GM18951 (cell line): ENCODE measurements around the gene LRMDA.

ENCODE experiments used
- POLR2A ChIP-seq: IDR thresholded peaks from 4 replicates; pipeline ENCODE4 v1.6.1; 2011; ENCODE audit warnings: mild to moderate bottlenecking; ENCODE audit not compliant: insufficient read length, insufficient read depth; ENCODE audit errors: extremely low read depth
- in situ Hi-C: fragments of 300-500 bp; cut with MboI; formaldehyde crosslinking; loops from one replicate; pipeline ENCODE4 v1.12.0; 2022; ENCODE audit warnings: low sequenced_read_pairs, mixed read lengths, inconsistent platforms; ENCODE audit not compliant: unreplicated experiment

Gene LRMDA

GRCh38 chr10:75793848-75794247 lies 362.4 kb downstream of the LRMDA start:
- TF ChIP-seq POLR2A: no peak
- in situ Hi-C loops: no loop called here

DNA sequence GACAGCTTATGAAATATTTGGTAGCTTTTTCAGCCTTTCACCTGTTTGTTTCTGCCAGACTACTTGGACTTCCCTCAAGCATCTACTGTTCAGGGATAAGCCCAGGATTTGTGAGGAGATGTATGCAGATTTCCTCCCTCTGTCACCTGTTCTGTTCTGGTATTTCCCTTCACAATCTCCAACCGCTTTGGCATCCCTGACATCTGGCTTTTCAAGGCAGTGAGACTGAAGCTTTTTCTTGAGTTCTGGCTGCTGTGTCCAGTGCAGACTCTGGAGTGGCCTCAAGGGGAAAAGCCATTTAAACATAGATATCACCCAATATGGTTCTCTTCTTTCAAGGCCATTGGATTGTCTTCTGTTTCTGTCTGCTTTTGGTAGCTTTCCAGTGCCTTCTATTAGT lies 369.7 kb downstream of the LRMDA start:
- no peak for TF ChIP-seq POLR2A
- in situ Hi-C loops: no loop called here

GRCh38 chr10:75801661-75802060 lies 370.2 kb downstream of the LRMDA start:
- TF ChIP-seq POLR2A: no peak
- in situ Hi-C loops: no loop called here

- in situ Hi-C loops: no loop called here
- no peak for TF ChIP-seq POLR2A
Measured at GRCh38 chr10:75803121-75803520, 371.7 kb downstream of the LRMDA start.

DNA sequence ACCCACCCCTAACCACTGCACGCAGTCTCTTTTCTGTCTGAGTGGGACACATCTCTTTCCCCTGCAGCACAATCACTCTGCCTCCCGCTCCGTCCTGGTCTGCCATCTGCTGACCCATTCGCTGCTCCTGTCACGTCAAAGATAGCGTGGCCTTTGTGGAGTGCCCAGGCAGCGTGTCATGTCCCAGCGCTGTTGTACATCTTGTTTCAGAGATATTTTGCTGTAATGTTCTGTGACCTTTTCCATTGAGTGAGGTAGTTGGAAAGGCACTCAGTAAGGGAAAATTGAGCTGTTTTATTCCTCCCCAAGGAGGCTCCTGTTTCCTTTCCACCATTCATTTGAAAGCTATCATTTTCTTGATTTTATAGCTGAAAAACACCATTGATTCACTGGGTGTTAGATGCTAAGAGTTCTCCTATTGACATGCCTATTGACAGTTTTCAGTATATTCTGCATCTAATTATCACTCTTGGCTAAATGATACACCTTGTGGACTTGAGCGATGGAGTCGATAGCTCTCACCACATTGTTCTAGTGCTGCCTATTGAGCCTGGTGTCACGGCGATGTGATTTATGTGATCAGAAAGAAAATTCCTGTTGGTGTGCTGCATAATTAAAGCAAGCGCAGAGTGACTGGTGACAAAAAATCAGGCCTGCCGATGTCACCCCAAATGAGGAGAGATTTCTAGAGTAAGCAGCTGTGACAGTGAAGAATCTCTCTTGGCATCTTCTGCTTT lies 372.6 kb downstream of the LRMDA start:
- TF ChIP-seq POLR2A: no peak
- in situ Hi-C loops: no loop called here

DNA sequence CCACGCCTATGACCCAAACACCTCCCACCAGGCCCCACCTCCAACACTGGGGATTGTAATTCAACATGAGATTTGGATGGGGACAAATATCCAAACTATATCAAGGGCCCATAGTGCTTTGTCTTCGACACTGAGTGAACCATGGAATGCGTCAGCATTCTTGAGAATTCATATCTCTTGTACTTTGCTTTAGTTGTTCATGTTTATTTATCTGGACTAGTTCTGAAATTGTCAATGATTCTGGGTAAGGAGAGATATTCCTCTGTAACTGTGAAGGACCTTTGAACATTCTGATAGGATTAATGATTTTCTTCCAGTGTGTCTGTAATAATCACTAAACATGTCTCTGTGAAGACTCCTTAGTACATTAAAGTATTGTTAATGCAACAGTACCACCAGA lies 374.8 kb downstream of the LRMDA start:
- TF ChIP-seq POLR2A: no peak
- in situ Hi-C loops: no loop called here

DNA sequence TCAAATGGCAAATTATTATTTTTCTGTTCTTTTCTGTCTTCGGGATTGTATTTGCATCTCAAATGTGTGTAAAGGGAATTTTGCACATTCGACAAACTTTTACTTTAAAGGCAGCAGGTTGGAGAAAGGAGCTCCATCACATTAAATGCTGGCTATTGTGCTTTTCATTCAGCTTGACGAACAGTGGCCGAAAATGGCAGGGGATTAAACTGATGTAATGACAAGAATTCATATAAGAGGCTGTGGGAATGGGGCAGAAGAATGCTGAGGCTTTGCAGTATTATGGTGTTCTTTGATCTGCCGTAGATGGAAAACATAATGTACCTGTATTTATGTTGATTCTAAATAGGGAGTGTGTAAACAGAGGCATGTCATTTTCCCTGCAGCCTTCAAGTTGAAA lies 376.0 kb downstream of the LRMDA start:
- no peak for TF ChIP-seq POLR2A
- in situ Hi-C loops: no loop called here

- in situ Hi-C loops: no loop called here
- no peak for TF ChIP-seq POLR2A
Measured at GRCh38 chr10:75809003-75809402, 377.6 kb downstream of the LRMDA start.

DNA sequence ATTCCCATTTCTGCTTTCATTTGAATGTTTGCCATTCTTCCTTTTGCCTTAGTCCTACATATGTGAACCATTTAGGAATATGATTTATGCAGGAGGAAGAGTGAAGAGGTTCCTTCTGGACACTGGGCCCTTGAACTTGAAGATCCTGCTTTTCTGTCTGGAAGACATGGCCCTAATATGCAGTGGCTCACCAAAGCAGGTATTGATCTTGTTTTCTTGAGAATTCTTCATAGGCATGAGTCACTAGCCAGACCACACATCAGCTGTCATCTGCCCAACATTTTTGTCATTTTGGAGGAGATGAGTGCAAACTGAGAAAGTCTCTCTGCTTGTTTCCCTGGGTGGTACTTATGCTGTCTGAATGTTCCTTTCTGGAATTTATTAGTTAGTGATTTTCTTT lies 382.6 kb downstream of the LRMDA start:
- in situ Hi-C loops: no loop called here

GRCh38 chr10:75815066-75815465 lies 383.6 kb downstream of the LRMDA start:
- in situ Hi-C loops: no loop called here

More for the DNA sequence above, 382.6 kb downstream of the LRMDA start:
- no peak for TF ChIP-seq POLR2A

DNA sequence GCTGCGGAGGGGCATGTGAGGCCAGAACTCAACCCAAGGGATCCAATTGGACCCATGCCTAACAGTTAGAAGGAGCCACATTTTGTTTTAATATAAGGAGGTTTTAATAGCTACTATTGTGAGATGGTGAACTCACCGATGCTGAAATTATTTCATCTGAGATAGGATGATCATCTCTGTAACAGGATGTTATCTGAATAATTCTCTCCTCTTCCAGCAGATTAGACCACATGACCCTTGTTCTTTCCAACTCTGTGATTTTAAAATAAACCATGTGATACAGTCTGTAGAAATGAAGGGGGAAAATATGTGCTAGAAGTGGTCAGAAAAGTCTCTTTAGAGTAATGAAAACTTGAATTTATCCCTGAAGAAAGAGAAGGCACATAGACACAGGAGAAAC lies 385.8 kb downstream of the LRMDA start:
- in situ Hi-C loops: no loop called here
- TF ChIP-seq POLR2A: no peak

More at GRCh38 chr10:75815066-75815465, 383.6 kb downstream of the LRMDA start:
- no peak for TF ChIP-seq POLR2A

GRCh38 chr10:75818552-75818951 lies 387.1 kb downstream of the LRMDA start:
- TF ChIP-seq POLR2A: no peak
- in situ Hi-C loops: no loop called here

- TF ChIP-seq POLR2A: no peak
- in situ Hi-C loops: no loop called here
Measured at GRCh38 chr10:75825235-75825634, 393.8 kb downstream of the LRMDA start.

DNA sequence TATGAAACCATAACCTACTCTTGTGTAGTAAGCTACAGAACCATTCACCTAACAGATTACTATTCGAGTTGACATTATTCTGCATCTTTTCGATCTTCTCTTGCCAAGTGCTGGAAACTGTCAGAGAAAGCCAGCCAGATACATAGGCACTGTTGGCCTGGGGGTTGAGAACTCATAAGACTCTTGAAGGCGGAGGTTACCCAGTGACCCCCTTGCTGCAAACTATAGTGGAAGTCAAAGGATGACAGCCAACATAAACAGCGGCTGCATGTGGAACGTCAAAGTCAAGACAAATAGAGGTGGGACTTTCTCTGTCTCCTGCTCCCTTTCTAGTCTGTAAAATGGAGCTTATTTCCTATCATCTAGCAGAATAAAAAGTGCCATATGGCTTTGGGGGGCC lies 394.2 kb downstream of the LRMDA start:
- in situ Hi-C loops: no loop called here

More for the DNA sequence above, 394.2 kb downstream of the LRMDA start:
- no peak for TF ChIP-seq POLR2A
